Nephron progenitor cell (in vitro differentiated cells): ENCODE measurements around the gene EMID1.

Experiments used
- DNase-seq: peaks from one replicate; pipeline ENCODE4 v3.0.0; 2021
- H3K27ac Mint-ChIP-seq: 2 replicates; pipeline ENCODE4 v1.8.0; 2021; ENCODE audit warnings: mild to moderate bottlenecking, moderate library complexity, mixed read lengths
- H3K27me3 Mint-ChIP-seq: 2 replicates; pipeline ENCODE4 v1.8.0; 2021; ENCODE audit warnings: mild to moderate bottlenecking, low read depth, mixed read lengths; ENCODE audit not compliant: poor library complexity
- H3K36me3 Mint-ChIP-seq: 2 replicates; pipeline ENCODE4 v1.8.0; 2021; ENCODE audit warnings: low read depth, mixed read lengths
- H3K4me1 Mint-ChIP-seq: 2 replicates; pipeline ENCODE4 v1.8.0; 2021; ENCODE audit warnings: mixed read lengths
- H3K4me3 Mint-ChIP-seq: 2 replicates; pipeline ENCODE4 v1.8.0; 2021; ENCODE audit warnings: mild to moderate bottlenecking, moderate library complexity, mixed read lengths
- H3K9me3 Mint-ChIP-seq: 2 replicates; pipeline ENCODE4 v1.8.0; 2021; ENCODE audit warnings: mild to moderate bottlenecking, moderate library complexity, mixed read lengths
- CTCF ChIP-seq: fragments of 200-600 bp; sonication (generic); IDR thresholded peaks from 2 replicates; pipeline ENCODE4 v1.5.0; 2021; ENCODE audit warnings: antibody characterized with exemption

The EMID1 gene

GRCh38 chr22:29187831-29188230 is 17.9 kb upstream of the EMID1 start:
- no peak overlapping the region for H3K4me3 Mint-ChIP-seq

GRCh38 chr22:29190051-29190450 is 15.6 kb upstream of the EMID1 start:
- peaks cover 8% of the 10 kb centered on the region for H3K36me3 Mint-ChIP-seq
- TF ChIP-seq CTCF, result no peak
- H3K4me1 Mint-ChIP-seq, result peaks cover 25% of the 10 kb centered on the region
- peak overlapping the region; percentile 81 for H3K27ac Mint-ChIP-seq
- no peak overlapping the region for H3K4me3 Mint-ChIP-seq
- DNase-seq, result no peak
- peaks cover 3% of the 10 kb centered on the region for H3K9me3 Mint-ChIP-seq
- H3K27me3 Mint-ChIP-seq, result peaks cover 9% of the 10 kb centered on the region

More at GRCh38 chr22:29187831-29188230, 17.9 kb upstream of the EMID1 start:
- H3K4me1 Mint-ChIP-seq, result peaks cover 29% of the 10 kb centered on the region
- TF ChIP-seq CTCF, result no peak
- no peak overlapping the region for H3K27ac Mint-ChIP-seq
- H3K9me3 Mint-ChIP-seq, result peaks cover 3% of the 10 kb centered on the region
- no peak for DNase-seq
- peaks cover 12% of the 10 kb centered on the region for H3K27me3 Mint-ChIP-seq
- H3K36me3 Mint-ChIP-seq, result peaks cover 5% of the 10 kb centered on the region

- no peak for DNase-seq
- Mint-ChIP-seq H3K36me3 (peaks cover 9% of the 10 kb centered on the region), H3K4me3 (no peak overlapping the region), H3K27ac (no peak overlapping the region), H3K4me1 (peaks cover 32% of the 10 kb centered on the region), H3K27me3 (peaks cover 9% of the 10 kb centered on the region), H3K9me3 (peaks cover 3% of the 10 kb centered on the region)
- no peak for TF ChIP-seq CTCF
Measured at GRCh38 chr22:29190918-29191317, 14.8 kb upstream of the EMID1 start.

GRCh38 chr22:29193021-29193420 is 12.7 kb upstream of the EMID1 start:
- Mint-ChIP-seq H3K9me3 (peaks cover 3% of the 10 kb centered on the region), H3K27me3 (peaks cover 9% of the 10 kb centered on the region), H3K27ac (peak overlapping the region; percentile 59), H3K4me1 (peaks cover 40% of the 10 kb centered on the region), H3K36me3 (peaks cover 9% of the 10 kb centered on the region), H3K4me3 (no peak overlapping the region)
- DNase-seq, result no peak
- TF ChIP-seq CTCF, result no peak

GRCh38 chr22:29194184-29194583 is 11.5 kb upstream of the EMID1 start:
- no peak for DNase-seq

More at GRCh38 chr22:29194184-29194583, 11.5 kb upstream of the EMID1 start:
- Mint-ChIP-seq H3K4me1 (peaks cover 34% of the 10 kb centered on the region), H3K27me3 (peaks cover 9% of the 10 kb centered on the region), H3K9me3 (peaks cover 3% of the 10 kb centered on the region), H3K27ac (no peak overlapping the region), H3K4me3 (no peak overlapping the region), H3K36me3 (peaks cover 9% of the 10 kb centered on the region)
- no peak for TF ChIP-seq CTCF
